ENCODE results near the gene EP300. TPM values are rescaled to one million over a fixed set of nuclear protein-coding genes. Genes with fewer than 3 reads are reported as not detected.

EP300 gene
- total and polyA plus RNA-seq, 2 of the 8 experiments (the other 6 are each of a cell fraction or from before 2014, with no cell fraction given) = 39.5 to 109 TPM

DNA sequence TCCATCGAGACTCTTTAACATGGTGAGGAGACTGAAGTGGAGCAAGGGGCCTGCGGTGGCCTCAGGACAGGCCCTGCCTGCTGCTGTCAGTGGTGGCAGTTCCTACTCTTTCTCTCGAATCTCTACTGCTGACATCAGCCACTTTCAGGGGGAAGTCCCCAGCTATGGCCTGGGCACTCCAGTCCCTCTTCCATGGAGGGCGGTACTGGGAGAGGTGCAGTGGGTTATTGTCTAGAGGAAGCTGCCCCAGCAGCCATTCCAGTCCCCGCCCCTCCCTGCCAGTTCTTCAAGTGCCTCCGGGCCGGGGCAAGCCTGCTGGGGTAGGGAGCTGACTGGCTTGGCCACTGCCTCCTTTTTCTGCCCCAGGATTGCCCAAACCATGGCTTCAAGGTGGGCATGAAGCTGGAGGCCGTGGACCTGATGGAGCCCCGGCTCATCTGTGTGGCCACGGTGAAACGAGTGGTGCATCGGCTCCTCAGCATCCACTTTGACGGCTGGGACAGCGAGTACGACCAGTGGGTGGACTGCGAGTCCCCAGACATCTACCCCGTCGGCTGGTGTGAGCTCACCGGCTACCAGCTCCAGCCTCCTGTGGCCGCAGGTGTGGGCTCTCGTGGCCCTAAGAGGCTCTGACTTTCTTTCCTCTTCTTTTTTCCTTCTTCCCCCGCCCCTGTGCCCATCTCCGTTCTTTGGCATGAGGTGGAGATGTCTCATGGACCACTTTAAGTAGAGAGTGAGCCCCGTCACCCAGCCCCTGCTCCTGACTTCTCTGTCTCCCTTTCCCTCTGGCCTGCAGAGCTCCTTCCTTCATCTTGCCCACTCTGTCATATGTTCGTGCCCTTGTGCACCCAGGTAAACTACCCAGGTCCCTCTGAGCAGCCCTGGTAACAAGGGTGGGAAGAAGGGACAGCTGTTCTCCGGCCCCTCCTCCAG, 134.6 kb downstream of the EP300 start:
- DNase-seq (ENCODE audit: low read depth in 1 of 2, low spot score in 2 of 2) = no peak
- CTCF ChIA-PET (ENCODE audit: partially characterized antibody) = interaction anchor here (0.9 to 1.7 kb wide), 2 partner anchors 9 to 11 kb away, joined by 3 to 10 read pairs; no protein-coding TSS in a partner anchor
- no peak for FAIRE-seq
- TF ChIP-seq, protein P1, sequence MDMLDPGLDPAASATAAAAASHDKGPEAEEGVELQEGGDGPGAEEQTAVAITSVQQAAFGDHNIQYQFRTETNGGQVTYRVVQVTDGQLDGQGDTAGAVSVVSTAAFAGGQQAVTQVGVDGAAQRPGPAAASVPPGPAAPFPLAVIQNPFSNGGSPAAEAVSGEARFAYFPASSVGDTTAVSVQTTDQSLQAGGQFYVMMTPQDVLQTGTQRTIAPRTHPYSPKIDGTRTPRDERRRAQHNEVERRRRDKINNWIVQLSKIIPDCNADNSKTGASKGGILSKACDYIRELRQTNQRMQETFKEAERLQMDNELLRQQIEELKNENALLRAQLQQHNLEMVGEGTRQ (IDR thresholded peaks at IDR 0.05; ENCODE audit: low read length) = no peak
- TF ChIP-seq FOSL1 (IDR thresholded peaks at IDR 0.05; ENCODE audit: insufficient read depth, low read depth, low read length) = no peak
- no peak for TF ChIP-seq POU5F1 (IDR thresholded peaks at IDR 0.05; ENCODE audit: low read depth, low read length)
- TF ChIP-seq HDAC6 (IDR thresholded peaks at IDR 0.05; ENCODE audit: low read depth, low read length) = no peak
- TF ChIP-seq TEAD4 (IDR thresholded peaks at IDR 0.05; ENCODE audit: low read depth, low read length) = no peak
- no peak for TF ChIP-seq ASH2L (IDR thresholded peaks at IDR 0.05; ENCODE audit: low read length)
- TF ChIP-seq GABPA (IDR thresholded peaks at IDR 0.05; ENCODE audit: borderline replicate concordance, insufficient read depth, low read length) = no peak
- no peak for TF ChIP-seq EZH2 (IDR thresholded peaks at IDR 0.05; ENCODE audit: low read depth, low read length, severe bottlenecking)

More for the DNA sequence above, 134.6 kb downstream of the EP300 start:
- no peaks in the 10 kb centered on the region for H3K79me2 ChIP-seq (ENCODE audit: control insufficient read depth in 1 of 2, insufficient read depth in 2 of 2, low read length in 2 of 2)
- H2BK12ac ChIP-seq (ENCODE audit: low read depth, low read length) = no peak overlapping the region
- H2BK120ac ChIP-seq (replicated peaks; ENCODE audit: low read depth, low read length) = no peak overlapping the region
- H3K14ac ChIP-seq (ENCODE audit: insufficient read length) = no peak overlapping the region
- no peaks in the 10 kb centered on the region for H3K79me1 ChIP-seq (ENCODE audit: low read depth, low read length)
- no peak overlapping the region for H4K5ac ChIP-seq (ENCODE audit: insufficient read length, low read depth, low read length)
- no peak overlapping the region for H2AFZ ChIP-seq (ENCODE audit: low read length)
- H3K4me2 ChIP-seq (ENCODE audit: insufficient read depth in 1 of 2, low read depth in 2 of 2, low read length in 2 of 2) = no peak overlapping the region
- H2BK20ac ChIP-seq (ENCODE audit: low read length) = no peak overlapping the region
- no peak overlapping the region for H2BK15ac ChIP-seq (ENCODE audit: low read length)
- no peaks in the 10 kb centered on the region for H3K9me3 ChIP-seq (ENCODE audit: insufficient read depth in 2 of 2, low read depth in 1 of 2, low read length in 1 of 2)
- no peak overlapping the region for H2AK5ac ChIP-seq (ENCODE audit: low read depth, low read length)
- peaks cover 0 to 11% of the 10 kb centered on the region in 2 experiments for H4K20me1 ChIP-seq (replicated peaks in 1 of 2; ENCODE audit: control insufficient read depth in 1 of 2, insufficient read depth in 2 of 2, low read length in 2 of 2)
- no peak overlapping the region for H3K23ac ChIP-seq (ENCODE audit: insufficient read length)
- H3K36me3 ChIP-seq (ENCODE audit: control insufficient read depth in 2 of 4, insufficient read depth in 4 of 4, low read length in 3 of 4) = peaks cover 6 to 25% (median 19%) of the 10 kb centered on the region in 4 experiments; a peak in 5 of 8 replicates
- no peak overlapping the region for H4K8ac ChIP-seq (ENCODE audit: extremely low read depth, insufficient read depth, low read length)
- no peak overlapping the region; the same call in 1 of the 2 replicates for H2BK5ac ChIP-seq (ENCODE audit: low read depth, low read length)
- no peak overlapping the region for H4K91ac ChIP-seq (replicated peaks; ENCODE audit: insufficient read length, low read length)
- H3K4ac ChIP-seq (replicated peaks; ENCODE audit: insufficient read length, low read depth, low read length) = no peak overlapping the region
- WGBS, 2 experiments (ENCODE audit: extremely low coverage in 1 of 2, insufficient coverage in 1 of 2, insufficient read length in 1 of 2, insufficient replicate concordance in 2 of 2, low coverage in 1 of 2, low lambda C conversion rate in 2 of 2, missing lambda C conversion rate in 1 of 2) = 91% methylated on average over 24 of the region's 26 CpGs; no CpG with 5 or more reads in 1 of the 2 experiments
- H3K4me1 ChIP-seq (replicated peaks in 1 of 4; ENCODE audit: control insufficient read depth in 3 of 4, insufficient read depth in 4 of 4, low read length in 3 of 4) = no peaks in the 10 kb centered on the region
- H3K27ac ChIP-seq (ENCODE audit: low read depth, low read length) = no peak overlapping the region
- no peak overlapping the region for H3K4me3 ChIP-seq (ENCODE audit: extremely low read depth in 1 of 4, insufficient read depth in 2 of 4, low read depth in 3 of 4, low read length in 4 of 4)
- H3K18ac ChIP-seq (ENCODE audit: extremely low read depth, low read length) = no peak overlapping the region
- peaks cover 0 to 2% (median 0%) of the 10 kb centered on the region in 4 experiments; a peak in 1 of 7 replicates for H3K27me3 ChIP-seq (replicated peaks in 1 of 4; ENCODE audit: control insufficient read depth in 3 of 4, extremely low read depth in 1 of 4, insufficient read depth in 3 of 4, low read length in 3 of 4)
- H3K9ac ChIP-seq (replicated peaks in 1 of 4; ENCODE audit: extremely low read depth in 1 of 4, low read depth in 3 of 4, low read length in 3 of 4) = no peak overlapping the region
- no peak overlapping the region for H3K56ac ChIP-seq (replicated peaks; ENCODE audit: insufficient read length, low read depth, low read length)
- POLR2A ChIA-PET (ENCODE audit: partially characterized antibody) = interaction anchor here (0.8 to 5.6 kb wide), 10 partner anchors 8 to 51 kb away, joined by 3 to 25 read pairs (median 4); no protein-coding TSS in a partner anchor
- H3K23me2 ChIP-seq (ENCODE audit: low read depth, low read length) = no peaks in the 10 kb centered on the region
